HG02571 (cell line): ENCODE measurements around the gene CTR9.
A peak's percentile ranks its signal among the peaks of the same experiment; 100 is the strongest.

Source experiments
- ATAC-seq: cut with Tn5 transposase; IDR thresholded peaks from one replicate; pipeline ENCODE4 v1.9.1; 2021; ENCODE audit warnings: mild to moderate bottlenecking, moderate library complexity; ENCODE audit not compliant: unreplicated experiment

Gene CTR9

GRCh38 chr11:10779086-10779485 is 28.0 kb downstream of the CTR9 start:
- ATAC-seq, result no peak

GRCh38 chr11:10780040-10780439 is 29.0 kb downstream of the CTR9 start:
- no peak for ATAC-seq

- no peak for ATAC-seq
Observed at GRCh38 chr11:10784232-10785145, 33.4 kb downstream of the CTR9 start.

GRCh38 chr11:10785146-10785474 is 34.1 kb downstream of the CTR9 start:
- ATAC-seq, result no peak

- no peak for ATAC-seq
Observed at GRCh38 chr11:10786451-10786850, 35.4 kb downstream of the CTR9 start.

- ATAC-seq, result peak; percentile 82
Observed at GRCh38 chr11:10792385-10793068, 41.5 kb downstream of the CTR9 start.

- no peak for ATAC-seq
Observed at GRCh38 chr11:10793470-10794255, 42.6 kb downstream of the CTR9 start.

- ATAC-seq, result no peak
Observed at GRCh38 chr11:10796191-10796590, 45.1 kb downstream of the CTR9 start.

- no peak for ATAC-seq
Observed at GRCh38 chr11:10797001-10797400, 46.0 kb downstream of the CTR9 start.

GRCh38 chr11:10797531-10797930 is 46.5 kb downstream of the CTR9 start:
- ATAC-seq, result no peak

- no peak for ATAC-seq
Observed at GRCh38 chr11:10798330-10798928, 47.4 kb downstream of the CTR9 start.

GRCh38 chr11:10800292-10800691 is 49.2 kb downstream of the CTR9 start:
- ATAC-seq, result no peak

GRCh38 chr11:10803676-10804075 is 52.6 kb downstream of the CTR9 start:
- no peak for ATAC-seq

GRCh38 chr11:10805741-10806140 is 54.7 kb downstream of the CTR9 start:
- ATAC-seq, result no peak

- no peak for ATAC-seq
Observed at GRCh38 chr11:10806206-10806605, 55.2 kb downstream of the CTR9 start.

- no peak for ATAC-seq
Observed at GRCh38 chr11:10807493-10808234, 56.6 kb downstream of the CTR9 start.

- ATAC-seq, result peak; percentile 17
Observed at GRCh38 chr11:10808235-10808552, 57.1 kb downstream of the CTR9 start.

GRCh38 chr11:10808553-10809372 is 57.7 kb downstream of the CTR9 start, which contains the start of gene EIF4G2:
EIF4G2 (minus strand) TSS chr11:10808926.
- ATAC-seq, result peak; percentile 92

GRCh38 chr11:10809373-10810160 is 58.5 kb downstream of the CTR9 start:
- ATAC-seq, result peak; percentile 17
